ENCODE data around the gene SBF1.

The SBF1 gene, protein sequence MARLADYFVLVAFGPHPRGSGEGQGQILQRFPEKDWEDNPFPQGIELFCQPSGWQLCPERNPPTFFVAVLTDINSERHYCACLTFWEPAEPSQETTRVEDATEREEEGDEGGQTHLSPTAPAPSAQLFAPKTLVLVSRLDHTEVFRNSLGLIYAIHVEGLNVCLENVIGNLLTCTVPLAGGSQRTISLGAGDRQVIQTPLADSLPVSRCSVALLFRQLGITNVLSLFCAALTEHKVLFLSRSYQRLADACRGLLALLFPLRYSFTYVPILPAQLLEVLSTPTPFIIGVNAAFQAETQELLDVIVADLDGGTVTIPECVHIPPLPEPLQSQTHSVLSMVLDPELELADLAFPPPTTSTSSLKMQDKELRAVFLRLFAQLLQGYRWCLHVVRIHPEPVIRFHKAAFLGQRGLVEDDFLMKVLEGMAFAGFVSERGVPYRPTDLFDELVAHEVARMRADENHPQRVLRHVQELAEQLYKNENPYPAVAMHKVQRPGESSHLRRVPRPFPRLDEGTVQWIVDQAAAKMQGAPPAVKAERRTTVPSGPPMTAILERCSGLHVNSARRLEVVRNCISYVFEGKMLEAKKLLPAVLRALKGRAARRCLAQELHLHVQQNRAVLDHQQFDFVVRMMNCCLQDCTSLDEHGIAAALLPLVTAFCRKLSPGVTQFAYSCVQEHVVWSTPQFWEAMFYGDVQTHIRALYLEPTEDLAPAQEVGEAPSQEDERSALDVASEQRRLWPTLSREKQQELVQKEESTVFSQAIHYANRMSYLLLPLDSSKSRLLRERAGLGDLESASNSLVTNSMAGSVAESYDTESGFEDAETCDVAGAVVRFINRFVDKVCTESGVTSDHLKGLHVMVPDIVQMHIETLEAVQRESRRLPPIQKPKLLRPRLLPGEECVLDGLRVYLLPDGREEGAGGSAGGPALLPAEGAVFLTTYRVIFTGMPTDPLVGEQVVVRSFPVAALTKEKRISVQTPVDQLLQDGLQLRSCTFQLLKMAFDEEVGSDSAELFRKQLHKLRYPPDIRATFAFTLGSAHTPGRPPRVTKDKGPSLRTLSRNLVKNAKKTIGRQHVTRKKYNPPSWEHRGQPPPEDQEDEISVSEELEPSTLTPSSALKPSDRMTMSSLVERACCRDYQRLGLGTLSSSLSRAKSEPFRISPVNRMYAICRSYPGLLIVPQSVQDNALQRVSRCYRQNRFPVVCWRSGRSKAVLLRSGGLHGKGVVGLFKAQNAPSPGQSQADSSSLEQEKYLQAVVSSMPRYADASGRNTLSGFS (N-terminal part only)

DNA sequence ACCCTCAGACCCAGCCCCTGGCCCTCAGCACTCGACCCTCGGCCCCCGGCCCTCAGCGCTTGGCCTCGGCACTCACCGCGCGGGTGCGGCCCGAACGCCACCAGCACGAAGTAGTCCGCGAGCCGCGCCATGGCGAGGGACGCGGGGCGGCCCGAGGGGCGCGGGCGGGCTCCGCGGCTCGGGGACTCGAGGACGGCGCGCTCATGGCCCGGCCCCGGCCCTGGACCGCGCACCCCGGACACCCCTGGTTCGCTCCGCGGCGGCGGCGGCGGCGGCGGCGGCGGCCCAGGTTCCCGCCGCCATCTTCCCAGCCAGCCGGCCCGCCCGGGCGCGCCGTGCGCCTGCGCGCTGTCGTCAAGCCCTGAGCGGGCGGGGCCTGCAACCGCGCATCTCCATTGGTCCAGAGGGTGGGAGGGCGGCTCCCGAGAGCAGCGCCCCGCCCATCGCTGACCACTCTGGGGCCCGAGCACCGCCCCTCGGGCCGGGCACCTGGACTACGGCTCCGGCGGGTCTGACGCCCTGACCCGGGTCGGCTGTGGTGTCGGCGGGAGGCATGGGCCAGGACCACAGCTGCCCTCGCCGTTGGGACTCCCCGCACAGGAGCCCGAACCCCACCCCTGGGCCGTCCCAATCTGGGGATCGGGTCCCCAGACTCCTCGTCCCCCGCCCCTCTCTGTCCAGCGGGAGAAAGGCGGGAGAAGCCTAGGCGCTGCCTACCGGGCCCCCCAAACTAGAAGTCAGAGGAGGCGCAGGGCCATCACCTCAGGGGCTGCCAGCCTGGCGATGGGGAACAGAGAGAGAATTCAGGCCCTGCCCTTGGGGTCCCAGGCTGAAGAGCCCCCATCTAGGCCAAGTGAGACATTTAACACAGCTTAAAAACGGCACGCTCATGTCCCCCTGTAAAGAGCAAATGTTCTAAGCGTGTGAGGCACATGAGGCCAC lies at the start of gene SBF1:
Gene SBF1, minus strand, starts transcription at position 326 of the 942 bp plus-strand sequence. Its CDS starts 195 bp downstream, at position 131.
- Histone ChIP-seq H3K9ac (ENCODE audit: insufficient read length) (peak within 1 kb of the TSS; percentile 90), H3K9me3 (ENCODE audit: low read depth, low read length) (no peaks in the 10 kb centered on the region), H3K4me3 (peak within 1 kb of the TSS; percentile 91), H3K36me3 (ENCODE audit: insufficient read depth, low read length) (no peaks in the 10 kb centered on the region), H3K27ac (peak within 1 kb of the TSS; percentile 19; the same call in 1 of the 2 replicates)
- TF ChIP-seq EZH2 (IDR thresholded peaks at IDR 0.05) (no peak), POLR2AphosphoS5 (IDR thresholded peaks at IDR 0.05; ENCODE audit: borderline replicate concordance, low read depth, low read length) (peak; percentile 42; the same call in 1 of the 2 replicates)
- DNase-seq (ENCODE audit: low read depth, low spot score): no peak

GRCh38 chr22:50523806-50524675 lies 49.2 kb upstream of the SBF1 start:
- Histone ChIP-seq H3K9ac (ENCODE audit: insufficient read length) (peak overlapping the region; percentile 90), H3K27ac (no peak overlapping the region), H3K36me3 (ENCODE audit: insufficient read depth, low read length) (peaks cover 23% of the 10 kb centered on the region), H3K9me3 (ENCODE audit: low read depth, low read length) (no peaks in the 10 kb centered on the region), H3K4me3 (peak overlapping the region; percentile 84)
- no peak for DNase-seq (ENCODE audit: low read depth, low spot score)
- TF ChIP-seq POLR2AphosphoS5 (IDR thresholded peaks at IDR 0.05; ENCODE audit: borderline replicate concordance, low read depth, low read length) (no peak; the same call in none of the 2 replicates), EZH2 (IDR thresholded peaks at IDR 0.05) (no peak), FOXP2 (optimal IDR thresholded peaks at IDR 0.05; ENCODE audit: control extremely low read depth, extremely low read length, insufficient read depth) (no peak)

- no peak overlapping the region for H3K9ac ChIP-seq (ENCODE audit: insufficient read length)
- no peaks in the 10 kb centered on the region for H3K9me3 ChIP-seq (ENCODE audit: low read depth, low read length)
- no peak overlapping the region for H3K4me3 ChIP-seq
- H3K36me3 ChIP-seq (ENCODE audit: insufficient read depth, low read length): peaks cover 29% of the 10 kb centered on the region
- TF ChIP-seq EZH2 (IDR thresholded peaks at IDR 0.05) (no peak), POLR2AphosphoS5 (IDR thresholded peaks at IDR 0.05; ENCODE audit: borderline replicate concordance, low read depth, low read length) (no peak), FOXP2 (optimal IDR thresholded peaks at IDR 0.05; ENCODE audit: control extremely low read depth, extremely low read length, insufficient read depth) (no peak)
- DNase-seq (ENCODE audit: low read depth, low spot score): no peak
- no peak overlapping the region for H3K27ac ChIP-seq
Observed at GRCh38 chr22:50523458-50523805, 48.6 kb upstream of the SBF1 start.

DNA sequence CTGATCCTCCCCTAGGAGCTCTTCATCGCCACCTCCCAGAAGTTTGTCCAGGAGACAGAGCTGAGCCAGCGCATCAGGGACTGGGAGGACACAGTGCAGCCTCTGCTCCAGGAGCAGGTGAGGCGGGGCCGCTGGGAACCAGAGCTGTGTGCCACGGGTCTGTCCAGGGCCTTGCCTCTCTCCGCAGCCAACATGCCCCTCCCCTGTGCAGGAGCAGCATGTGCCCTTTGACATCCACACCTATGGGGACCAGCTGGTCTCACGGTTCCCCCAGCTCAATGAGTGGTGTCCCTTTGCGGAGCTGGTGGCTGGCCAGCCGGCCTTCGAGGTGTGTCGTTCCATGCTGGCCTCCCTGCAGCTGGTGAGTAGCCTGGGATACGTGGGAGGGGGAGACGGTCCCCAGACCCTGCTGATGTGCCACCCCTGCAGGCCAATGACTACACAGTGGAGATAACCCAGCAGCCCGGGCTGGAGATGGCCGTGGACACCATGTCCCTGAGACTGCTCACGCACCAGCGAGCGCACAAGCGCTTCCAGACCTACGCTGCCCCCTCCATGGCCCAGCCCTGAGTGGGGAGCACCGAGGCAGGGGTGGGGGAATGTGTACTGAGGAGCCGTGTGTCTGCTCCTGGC lies 48.1 kb upstream of the SBF1 start:
- H3K36me3 ChIP-seq (ENCODE audit: insufficient read depth, low read length): peaks cover 34% of the 10 kb centered on the region
- H3K27ac ChIP-seq: no peak overlapping the region
- H3K9me3 ChIP-seq (ENCODE audit: low read depth, low read length): no peaks in the 10 kb centered on the region
- DNase-seq (ENCODE audit: low read depth, low spot score): no peak
- H3K9ac ChIP-seq (ENCODE audit: insufficient read length): no peak overlapping the region
- TF ChIP-seq EZH2 (IDR thresholded peaks at IDR 0.05) (no peak), POLR2AphosphoS5 (IDR thresholded peaks at IDR 0.05; ENCODE audit: borderline replicate concordance, low read depth, low read length) (no peak), FOXP2 (optimal IDR thresholded peaks at IDR 0.05; ENCODE audit: control extremely low read depth, extremely low read length, insufficient read depth) (no peak)
- no peak overlapping the region for H3K4me3 ChIP-seq

DNA sequence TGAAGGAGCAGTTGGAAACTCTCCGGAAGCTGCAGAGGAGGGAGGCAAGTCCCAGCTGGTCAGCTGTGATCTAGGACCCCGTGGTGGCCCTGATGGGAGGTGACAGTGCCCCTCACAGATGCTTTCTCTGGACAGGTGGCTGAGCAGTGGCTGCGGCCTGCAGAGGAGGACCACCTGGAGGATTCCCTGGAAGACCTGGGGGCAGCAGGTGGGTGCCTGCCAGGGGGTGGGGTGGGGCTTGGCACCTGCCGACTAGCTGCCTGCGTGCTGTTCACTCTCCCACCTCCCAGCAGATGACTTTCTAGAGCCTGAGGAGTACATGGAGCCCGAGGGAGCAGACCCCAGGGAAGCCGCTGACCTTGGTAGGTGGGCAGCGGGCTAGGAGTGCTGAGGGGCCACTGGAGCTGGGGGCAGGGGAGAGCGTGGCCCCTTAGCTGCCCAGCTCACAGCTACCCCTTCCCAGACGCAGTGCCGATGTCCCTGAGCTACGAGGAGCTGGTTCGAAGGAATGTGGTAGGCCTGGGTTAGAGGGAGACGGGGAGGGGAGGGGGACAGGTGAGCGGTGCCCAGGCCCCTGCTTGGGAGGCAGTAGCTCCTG lies 47.5 kb upstream of the SBF1 start:
- no peaks in the 10 kb centered on the region for H3K9me3 ChIP-seq (ENCODE audit: low read depth, low read length)
- H3K9ac ChIP-seq (ENCODE audit: insufficient read length): no peak overlapping the region
- no peak overlapping the region for H3K4me3 ChIP-seq
- peaks cover 41% of the 10 kb centered on the region for H3K36me3 ChIP-seq (ENCODE audit: insufficient read depth, low read length)
- TF ChIP-seq FOXP2 (optimal IDR thresholded peaks at IDR 0.05; ENCODE audit: control extremely low read depth, extremely low read length, insufficient read depth) (no peak), POLR2AphosphoS5 (IDR thresholded peaks at IDR 0.05; ENCODE audit: borderline replicate concordance, low read depth, low read length) (no peak), EZH2 (IDR thresholded peaks at IDR 0.05) (no peak)
- H3K27ac ChIP-seq: no peak overlapping the region
- no peak for DNase-seq (ENCODE audit: low read depth, low spot score)

- no peak overlapping the region for H3K4me3 ChIP-seq
- no peak overlapping the region for H3K9ac ChIP-seq (ENCODE audit: insufficient read length)
- no peak for TF ChIP-seq FOXP2 (optimal IDR thresholded peaks at IDR 0.05; ENCODE audit: control extremely low read depth, extremely low read length, insufficient read depth)
- H3K36me3 ChIP-seq (ENCODE audit: insufficient read depth, low read length): peaks cover 46% of the 10 kb centered on the region
- no peak overlapping the region for H3K27ac ChIP-seq
- H3K9me3 ChIP-seq (ENCODE audit: low read depth, low read length): no peaks in the 10 kb centered on the region
- DNase-seq (ENCODE audit: low read depth, low spot score): no peak
Observed at GRCh38 chr22:50521710-50522109, 46.9 kb upstream of the SBF1 start.

All from SK-N-MC (cell line).